C4-2B (cell line): Measurements from ENCODE around the gene C11orf21.

Experiments
- CTCF ChIP-seq: fragments of 450-650 bp; conservative IDR thresholded peaks from 2 replicates; pipeline ENCODE4 v1.5.1; 2017; ENCODE audit warnings: mild to moderate bottlenecking
- ZFX ChIP-seq: fragments of 450-650 bp; IDR thresholded peaks from 2 replicates; pipeline ENCODE4 v1.6.1; 2017

- TF ChIP-seq CTCF (no peak), ZFX (no peak)
These were observed 38.6 kb downstream of the C11orf21 start for GRCh38 chr11:2263071-2263565.
